DND-41 (cell line): ENCODE measurements around the gene MMD2.

Source experiments
- CTCF ChIP-seq: IDR thresholded peaks from 2 replicates; pipeline ENCODE4 v1.5.1; 2012; ENCODE audit warnings: borderline replicate concordance, low read length, moderate library complexity, mild to moderate bottlenecking; ENCODE audit not compliant: poor library complexity, severe bottlenecking; ENCODE audit errors: extremely low read depth
- EZH2 ChIP-seq: IDR thresholded peaks from 3 replicates; pipeline ENCODE4 v1.6.1; 2012; ENCODE audit warnings: borderline replicate concordance, low read depth, mild to moderate bottlenecking, moderate library complexity, low read length, inconsistent platforms; ENCODE audit not compliant: severe bottlenecking

- TF ChIP-seq CTCF (no peak), EZH2 (no peak)
Measured at GRCh38 chr7:4943297-4943696, 15.7 kb downstream of the MMD2 start.
